HepG2 (cell line): ENCODE results near the gene PTAR1. TPM values are rescaled to one million over a fixed set of nuclear protein-coding genes. Genes with fewer than 3 reads are reported as not detected.

Experiments
- ATRX ChIP-seq: sonication (generic); formaldehyde crosslinking; IDR thresholded peaks from 2 replicates; pipeline ENCODE4 v1.4.0; 2020; ENCODE audit warnings: missing genetic modification reagents, borderline replicate concordance
- EP300 ChIP-seq, 3 experiments: sonication (generic) in 1 of 3; formaldehyde crosslinking in 1 of 3; IDR thresholded peaks; 2 replicates each; pipeline versions ENCODE4 v1.5.1 to v1.6.1; 2011 to 2020; ENCODE audit warnings: low read depth in 2 of 3, low read length in 2 of 3, borderline replicate concordance in 1 of 3, improper control_type of control experiment in 1 of 3, mild to moderate bottlenecking in 1 of 3, missing genetic modification reagents in 1 of 3, moderate library complexity in 1 of 3
- FOSL1 ChIP-seq: sonication (generic); formaldehyde crosslinking; IDR thresholded peaks from 2 replicates; pipeline ENCODE4 v1.9.0; 2021; ENCODE audit warnings: missing genetic modification reagents, borderline replicate concordance
- HOMEZ ChIP-seq: IDR thresholded peaks from 2 replicates; pipeline ENCODE4 v1.6.1; 2016; ENCODE audit warnings: low read depth
- KDM5A ChIP-seq: fragments of 200-600 bp; sonication (generic); IDR thresholded peaks from 2 replicates; pipeline ENCODE4 v1.7.0; 2018; ENCODE audit warnings: antibody characterized with exemption, mild to moderate bottlenecking, low read length, borderline replicate concordance
- KMT2A ChIP-seq: sonication (generic); formaldehyde crosslinking; IDR thresholded peaks from 2 replicates; pipeline ENCODE4 v1.4.0; 2020; ENCODE audit warnings: missing genetic modification reagents
- MYNN ChIP-seq: sonication (generic); formaldehyde crosslinking; IDR thresholded peaks from 2 replicates; pipeline ENCODE4 v1.4.0; 2020; ENCODE audit warnings: mild to moderate bottlenecking, low read depth, missing genetic modification reagents
- NCOA2 ChIP-seq: sonication (generic); formaldehyde crosslinking; IDR thresholded peaks from 2 replicates; pipeline ENCODE4 v1.8.0; 2022; ENCODE audit warnings: inconsistent platforms
- NFKBIZ ChIP-seq: IDR thresholded peaks from 2 replicates; pipeline ENCODE4 v1.6.1; 2018; ENCODE audit warnings: missing genetic modification reagents, missing compliant biosample characterization
- NFYC ChIP-seq: IDR thresholded peaks from 2 replicates; pipeline ENCODE4 v1.6.1; 2016; ENCODE audit warnings: missing genetic modification reagents, missing compliant biosample characterization
- PAXIP1 ChIP-seq: sonication (generic); formaldehyde crosslinking; conservative IDR thresholded peaks from 2 replicates; pipeline ENCODE4 v1.4.0; 2020; ENCODE audit warnings: mild to moderate bottlenecking, missing genetic modification reagents, moderate library complexity
- PCBP2 ChIP-seq: fragments of 200-400 bp; formaldehyde crosslinking; optimal IDR thresholded peaks from 2 replicates; pipeline ENCODE3; 2018; ENCODE audit warnings: low read length, low read depth; ENCODE audit not compliant: poor library complexity, severe bottlenecking
- SKIL ChIP-seq: sonication (generic); formaldehyde crosslinking; IDR thresholded peaks from 2 replicates; pipeline ENCODE4 v1.8.0; 2022; ENCODE audit warnings: missing genetic modification reagents, mild to moderate bottlenecking, moderate library complexity, borderline replicate concordance
- TRIM22 ChIP-seq: fragments of 450-650 bp; IDR thresholded peaks from 2 replicates; pipeline ENCODE4 v1.6.1; 2017
- TSC22D2 ChIP-seq: sonication (generic); formaldehyde crosslinking; IDR thresholded peaks from 2 replicates; pipeline ENCODE4 v1.5.1; 2020; ENCODE audit warnings: missing genetic modification reagents, mild to moderate bottlenecking, borderline replicate concordance
- ZNF597 ChIP-seq: sonication (generic); formaldehyde crosslinking; IDR thresholded peaks from 2 replicates; pipeline ENCODE4 v1.5.0; 2020; ENCODE audit warnings: missing genetic modification reagents
- ZNF598 ChIP-seq: sonication (generic); formaldehyde crosslinking; IDR thresholded peaks from 2 replicates; pipeline ENCODE4 v1.5.1; 2020; ENCODE audit warnings: mild to moderate bottlenecking, missing genetic modification reagents, borderline replicate concordance
- ZNF605 ChIP-seq: sonication (generic); formaldehyde crosslinking; IDR thresholded peaks from 2 replicates; pipeline ENCODE4 v1.8.0; 2022; ENCODE audit warnings: mild to moderate bottlenecking, missing genetic modification reagents
- ZNF883 ChIP-seq: sonication (generic); formaldehyde crosslinking; IDR thresholded peaks from 2 replicates; pipeline ENCODE4 v1.5.1; 2020; ENCODE audit warnings: mild to moderate bottlenecking, missing genetic modification reagents; ENCODE audit errors: not compliant biosample characterization
- polyA plus RNA-seq, 8 experiments: library from polyadenylated mRNA; depleted of rRNA in 3 of 8; stranded (reverse) in 7 of 8; unstranded in 1 of 8; fragments of >200 nt; fragmentation: Illumina TruSeq in 4 of 8; extraction: Trizol in 4 of 8; gene quantifications; 2 replicates each; pipeline versions ENCODE4 v1.2.1 to v1.2.3, GENCODE V29; 2011 to 2016; ENCODE audit warnings: low read depth in 4 of 8, missing spikeins in 1 of 8, mixed read lengths in 1 of 8; ENCODE audit not compliant: insufficient read depth in 1 of 8
- total RNA-seq, 5 experiments: library from RNA; depleted of rRNA; stranded (reverse); fragments of >200 nt; fragmentation: Illumina TruSeq; extraction: Trizol; gene quantifications; 2 replicates each; pipeline ENCODE4 v1.2.3, GENCODE V29; 2016; ENCODE audit warnings: low read depth in 1 of 5

The PTAR1 gene
- total and polyA plus RNA-seq, 2 of the 13 experiments (the other 11 are each of a cell fraction or from before 2014, with no cell fraction given): 26.5 to 42.1 TPM

GRCh38 chr9:69755205-69755604 lies 4.6 kb downstream of the PTAR1 start (continued):
- TF ChIP-seq PAXIP1 (CRISPR knock-in tag) (peak; percentile 38; the same call in 1 of the 2 replicates), EP300 (IDR thresholded peaks at IDR 0.05; ENCODE audit: low read depth in 2 of 2, low read length in 2 of 2) (peak in 1 of 2 experiments; percentile 58; a peak in 1 of 4 replicates), EP300 (CRISPR knock-in tag; IDR thresholded peaks at IDR 0.05; ENCODE audit: borderline replicate concordance) (peak; percentile 23; the same call in 1 of the 2 replicates), ATRX (CRISPR knock-in tag) (no peak), ZNF605 (CRISPR knock-in tag) (no peak), NFKBIZ (CRISPR knock-in tag) (no peak), ZNF597 (CRISPR knock-in tag) (no peak), SKIL (CRISPR knock-in tag) (no peak), KMT2A (no peak), TRIM22 (no peak), HOMEZ (CRISPR knock-in tag) (no peak), ZNF883 (no peak), TSC22D2 (CRISPR knock-in tag) (no peak), MYNN (no peak), NCOA2 (CRISPR knock-in tag) (peak; percentile 62), FOSL1 (CRISPR knock-in tag) (no peak), KDM5A (no peak), ZNF598 (CRISPR knock-in tag) (no peak), PCBP2 (no peak), NFYC (CRISPR knock-in tag) (no peak)
